MV-4-11 (cell line): ENCODE results near the gene HMGA1.
"Not testable (repeated sequence)": the region's sequence is repeated elsewhere in the genome, so short reads cannot be mapped to it uniquely, and the experiment has no call there.

Experiments used
- DNase-seq: peaks from one replicate; lab custom pipeline; 2025; lab: John Stamatoyannopoulos, UW

Gene HMGA1

DNA sequence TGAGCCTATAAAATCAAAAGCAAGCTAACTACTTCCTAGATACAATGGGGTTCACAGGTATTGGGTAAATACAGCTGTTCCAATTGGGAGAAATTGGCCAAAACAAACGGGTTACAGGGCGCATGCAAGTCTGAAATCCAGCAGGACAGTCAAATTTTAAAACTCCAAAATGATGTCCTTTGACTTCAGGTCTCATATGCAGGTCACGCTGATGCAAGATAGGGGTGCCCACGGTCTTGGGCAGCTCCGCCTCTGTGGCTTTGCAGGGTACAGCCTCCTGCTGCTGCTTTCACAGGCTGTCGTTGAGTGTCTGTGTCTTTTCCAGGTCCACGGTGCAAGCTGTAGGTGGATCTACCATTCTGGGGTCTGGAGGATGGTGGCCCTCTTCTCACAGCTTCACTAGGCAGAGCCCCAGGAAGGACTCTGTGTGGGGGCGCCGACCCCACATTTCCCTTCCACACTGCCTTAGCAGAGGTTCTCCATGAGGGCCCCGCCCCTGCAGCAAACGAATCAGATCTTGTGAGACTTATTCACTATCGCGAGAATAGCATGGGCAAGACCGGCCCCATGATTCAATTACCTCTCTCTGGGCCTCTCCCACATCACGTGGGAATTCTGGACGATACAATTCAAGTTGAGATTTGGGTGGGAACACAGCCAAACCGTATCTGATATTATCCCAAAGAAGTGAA is 24.0 kb downstream of the HMGA1 start:
- DNase-seq = no peak

DNA sequence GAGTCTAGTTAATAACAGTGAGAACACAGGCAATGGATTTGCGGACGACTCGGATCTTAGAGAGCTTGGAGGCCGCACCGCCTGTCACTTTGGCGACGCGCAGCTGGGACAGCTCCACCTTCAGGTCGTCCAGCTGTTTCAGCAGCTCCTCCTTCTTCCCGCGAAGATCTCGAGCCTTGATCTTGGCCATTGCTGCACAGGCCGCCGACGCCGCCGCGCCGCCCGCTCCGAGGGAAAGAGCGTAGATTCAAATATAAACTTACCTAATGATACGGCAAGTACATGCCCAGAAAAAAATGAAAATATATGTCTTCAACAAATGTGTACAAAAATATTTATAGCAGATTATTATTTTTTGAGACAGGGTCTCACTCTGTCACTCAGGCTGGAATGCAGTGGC is 26.8 kb downstream of the HMGA1 start:
- DNase-seq = not testable (repeated sequence)

DNA sequence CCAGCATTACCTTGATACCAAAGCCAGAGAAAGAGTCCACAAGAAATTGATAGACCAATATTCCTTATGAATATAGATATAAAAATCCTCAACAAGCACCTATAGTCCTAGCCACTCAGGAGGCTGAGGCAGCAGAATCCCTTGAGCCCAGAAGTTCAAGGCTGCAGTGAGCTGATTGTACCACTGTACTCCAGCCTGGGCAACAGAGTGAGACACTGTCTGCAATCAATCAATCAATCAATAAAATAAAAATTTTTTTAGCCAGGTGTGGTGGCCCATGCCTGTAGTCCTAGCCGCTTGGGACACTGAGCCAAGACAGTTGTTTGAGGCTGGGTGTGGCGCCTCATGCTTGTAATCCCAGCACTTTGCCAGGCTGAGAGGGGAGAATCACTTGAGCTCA is 31.1 kb downstream of the HMGA1 start:
- DNase-seq = no peak

GRCh38 chr6:34269132-34269531 is 32.5 kb downstream of the HMGA1 start:
- DNase-seq = not testable (repeated sequence)

- not testable (repeated sequence) for DNase-seq
Observed at GRCh38 chr6:34269658-34270341, 33.1 kb downstream of the HMGA1 start.

GRCh38 chr6:34272013-34272926 is 35.6 kb downstream of the HMGA1 start:
- DNase-seq = peak; percentile 74

DNA sequence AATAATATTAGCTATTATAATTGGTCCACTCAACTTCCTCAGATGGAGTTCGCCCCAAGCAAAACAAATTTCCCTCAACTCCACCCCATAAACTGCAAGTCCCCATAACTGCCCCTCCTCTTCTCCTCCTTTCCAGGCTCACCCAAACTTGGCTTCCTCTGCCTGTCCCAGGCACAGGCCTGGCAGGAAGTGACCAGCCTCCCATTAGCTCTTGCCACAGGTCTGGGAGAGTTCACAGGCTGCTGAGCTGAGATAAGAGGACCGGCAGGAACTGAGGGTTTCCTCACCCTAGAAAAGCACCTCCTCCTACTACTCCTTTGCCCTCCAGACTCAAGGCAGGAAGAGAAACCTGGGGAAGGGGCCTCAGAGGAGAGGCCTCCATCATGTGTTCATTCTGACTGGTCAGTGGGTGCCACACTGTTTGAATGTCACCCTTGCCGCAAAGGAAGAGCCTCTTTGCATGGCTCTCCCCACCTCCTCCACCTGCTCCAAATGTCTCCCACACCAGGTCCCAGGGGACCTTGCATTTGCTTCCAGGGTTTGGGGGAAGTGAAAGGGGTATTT is 36.7 kb downstream of the HMGA1 start:
- peak; percentile 33 for DNase-seq

- DNase-seq = peak; percentile 2
Observed at GRCh38 chr6:34274129-34274528, 37.5 kb downstream of the HMGA1 start.

DNA sequence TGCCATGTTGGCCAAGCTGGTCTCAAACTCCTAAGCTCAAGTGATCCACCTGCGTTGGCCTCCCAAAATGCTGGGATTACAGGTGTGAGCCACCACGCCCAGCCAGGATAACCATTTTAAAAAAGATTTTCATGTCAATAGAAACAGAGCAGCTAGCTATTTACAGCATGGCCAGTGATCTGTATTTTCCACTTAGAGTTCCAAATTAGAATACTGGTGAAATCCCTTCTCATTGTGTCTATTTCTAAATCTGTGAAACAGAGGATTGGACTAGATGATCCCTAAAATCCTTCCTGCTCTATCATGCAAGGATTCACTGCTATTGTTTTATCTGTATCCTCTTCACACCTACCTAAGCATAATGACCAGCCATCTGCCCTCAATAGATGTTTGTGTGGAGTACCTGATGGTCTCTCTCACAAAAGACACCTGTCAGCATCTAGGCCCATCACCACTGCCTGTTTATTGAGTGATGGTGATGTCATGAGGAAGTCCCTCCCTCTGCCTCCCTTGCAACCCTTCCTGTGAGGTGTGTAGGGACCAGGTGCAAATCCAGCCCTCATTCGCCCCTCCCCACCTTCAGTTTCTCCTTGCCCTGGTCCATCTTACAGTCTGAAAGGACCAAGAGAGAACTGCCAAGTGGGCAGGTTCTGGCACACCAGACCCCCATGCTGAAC is 38.6 kb downstream of the HMGA1 start:
- DNase-seq = no peak

GRCh38 chr6:34276191-34276590 is 39.5 kb downstream of the HMGA1 start:
- DNase-seq = no peak

GRCh38 chr6:34276881-34277762 is 40.4 kb downstream of the HMGA1 start:
- DNase-seq = no peak

DNA sequence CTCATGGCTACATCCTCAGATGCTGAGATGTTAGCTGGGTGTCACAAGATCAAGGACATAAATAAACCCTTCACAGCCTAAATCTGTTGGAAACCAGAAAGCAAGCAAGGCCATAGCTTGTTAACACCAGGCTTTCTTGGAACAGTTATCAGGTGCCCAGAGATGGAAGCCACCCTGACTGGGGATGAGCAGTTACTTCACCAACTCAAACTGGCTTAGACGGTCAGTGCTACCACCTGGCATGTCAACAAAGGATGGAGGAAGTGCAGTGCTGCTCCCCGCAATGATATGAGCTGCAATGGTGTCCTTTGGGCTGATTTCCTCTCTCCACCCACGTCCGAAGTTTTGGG is 41.1 kb downstream of the HMGA1 start:
- DNase-seq = no peak

DNA sequence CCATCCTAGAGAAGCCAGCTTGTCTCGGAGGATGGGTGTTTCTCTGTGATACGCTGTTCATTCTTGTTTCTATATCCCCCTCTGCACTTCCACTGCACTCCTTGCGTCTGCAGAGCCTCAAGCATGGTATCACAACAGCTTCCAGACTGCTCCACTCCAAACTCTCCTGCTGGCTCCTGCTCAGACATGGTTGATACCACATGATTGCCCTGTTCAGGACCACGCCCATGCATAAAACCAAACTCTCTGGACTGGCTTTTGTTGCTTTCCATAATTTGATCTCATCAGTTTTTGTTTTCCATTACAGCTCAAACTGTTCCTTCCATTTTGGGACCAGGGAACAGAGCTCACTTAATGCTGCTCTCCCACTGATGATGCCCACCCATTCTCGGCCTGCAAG is 42.2 kb downstream of the HMGA1 start:
- DNase-seq = no peak

GRCh38 chr6:34280216-34280615 is 43.5 kb downstream of the HMGA1 start:
- no peak for DNase-seq

DNA sequence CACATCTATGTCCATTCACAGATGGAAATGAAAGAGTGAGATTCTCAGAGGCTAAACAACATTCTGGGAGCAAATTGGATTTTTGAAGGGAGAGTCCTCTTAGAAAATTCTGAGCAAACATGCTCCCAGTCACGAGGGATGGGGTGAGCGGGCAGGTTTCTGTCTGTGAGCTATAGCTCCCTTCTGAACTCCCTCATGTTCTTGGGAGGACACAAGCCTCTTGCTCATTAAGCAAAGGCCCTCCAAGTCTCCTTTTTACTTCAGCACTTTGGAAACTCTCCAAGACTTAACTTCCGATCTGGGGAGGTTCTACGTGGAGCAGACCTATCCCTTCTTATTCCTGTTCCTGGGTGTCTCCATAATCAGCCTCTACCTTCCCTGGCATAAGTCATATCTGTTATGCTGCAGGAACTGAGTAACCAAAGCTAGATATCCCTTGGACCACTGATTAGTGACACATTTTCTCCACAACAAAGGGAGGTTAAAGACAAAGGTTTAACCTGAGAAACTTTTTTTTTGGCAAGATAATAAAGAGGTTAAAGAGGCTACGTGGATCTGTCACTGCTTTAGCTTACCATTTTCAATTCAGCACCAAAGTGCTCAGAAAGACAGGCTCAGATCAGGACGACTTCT is 45.1 kb downstream of the HMGA1 start:
- DNase-seq = no peak

- DNase-seq = peak; percentile 98
Observed at GRCh38 chr6:34284563-34285447, 48.1 kb downstream of the HMGA1 start.

GRCh38 chr6:34285448-34286164 is 48.9 kb downstream of the HMGA1 start:
- DNase-seq = no peak

- peak; percentile 20 for DNase-seq
Observed at GRCh38 chr6:34288581-34288980, 51.9 kb downstream of the HMGA1 start.

DNA sequence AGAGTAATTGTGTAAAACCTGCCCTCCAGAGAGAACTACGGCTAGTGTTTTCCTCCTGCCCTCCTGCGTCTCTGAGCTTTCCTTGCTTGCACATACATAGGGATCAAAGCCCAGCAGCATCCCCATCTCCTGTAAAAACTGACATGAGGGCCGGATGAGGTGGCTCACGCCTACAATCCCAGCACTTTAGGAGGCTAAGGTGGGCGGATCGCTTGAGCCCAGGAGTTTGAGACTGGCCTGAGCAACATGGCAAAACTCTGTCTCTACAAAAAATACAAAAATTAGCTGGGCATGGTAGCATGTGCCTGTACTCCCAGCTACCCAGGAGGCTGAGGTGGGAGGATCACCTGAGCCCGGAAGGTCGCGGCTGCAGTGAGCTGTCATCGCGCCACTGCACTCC is 52.5 kb downstream of the HMGA1 start:
- no peak for DNase-seq
